ENCODE measurements around the gene CACNA1C. TPM values are rescaled to one million over a fixed set of nuclear protein-coding genes. Genes with fewer than 3 reads are reported as not detected.

Gene CACNA1C
- total and polyA plus RNA-seq, 5 donors from 2014 or later = 0.02 to 0.14 (median 0.10) TPM

DNA sequence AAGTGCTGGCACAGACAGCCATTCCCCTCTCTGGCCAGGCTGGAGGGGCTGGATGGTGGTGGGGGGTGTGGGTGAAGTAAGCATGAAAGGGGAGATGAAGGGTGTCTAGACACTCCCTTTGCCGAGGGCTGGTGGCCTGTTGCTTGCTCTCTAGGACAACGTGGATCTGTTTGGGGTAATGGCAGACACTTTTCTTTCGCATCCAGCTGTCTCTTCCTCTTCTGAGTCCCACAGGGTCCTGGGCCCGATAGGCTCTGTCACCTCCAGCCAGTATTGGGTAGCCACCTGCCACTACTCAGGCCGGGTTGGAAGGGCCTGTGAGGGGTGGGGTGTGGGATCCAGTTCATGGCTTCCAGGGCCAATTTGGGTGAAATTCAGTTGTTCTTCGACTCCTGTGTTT, 218.1 kb downstream of the CACNA1C start:
- H3K27me3 Mint-ChIP-seq = peaks cover 5% of the 10 kb centered on the region

GRCh38 chr12:2271961-2272360, 219.2 kb downstream of the CACNA1C start:
- ATAC-seq (ENCODE audit: low read depth in 2 of 2) = no peak
- Mint-ChIP-seq H3K27ac (no peak overlapping the region), H3K27me3 (peaks cover 9% of the 10 kb centered on the region), H3K4me1 (no peaks in the 10 kb centered on the region), H3K4me3 (no peak overlapping the region), H3K36me3 (no peaks in the 10 kb centered on the region), H3K9me3 (peaks cover 0 to 4% (median 0%) of the 10 kb centered on the region in 7 donors)
- no peak for DNase-seq
- Histone ChIP-seq H3K36me3 (ENCODE audit: control insufficient read depth, insufficient read depth, low read length) (no peaks in the 10 kb centered on the region), H3K4me3 (ENCODE audit: low read depth, low read length) (no peak overlapping the region), H3K27ac (ENCODE audit: insufficient read depth, low read length, poor library complexity, severe bottlenecking) (no peak overlapping the region), H3K9me3 (ENCODE audit: control insufficient read depth in 2 of 2, low read length in 2 of 2) (no peaks in the 10 kb centered on the region), H3K27me3 (ENCODE audit: control insufficient read depth, insufficient read depth, low read length) (no peaks in the 10 kb centered on the region), H3K4me1 (ENCODE audit: control insufficient read depth, insufficient read depth, low read length, poor library complexity, severe bottlenecking) (no peaks in the 10 kb centered on the region)

More for the DNA sequence above, 218.1 kb downstream of the CACNA1C start:
- no peak overlapping the region for H3K4me3 ChIP-seq (ENCODE audit: low read depth, low read length)
- ATAC-seq (ENCODE audit: low read depth in 2 of 2) = no peak
- no peaks in the 10 kb centered on the region for H3K4me1 ChIP-seq (ENCODE audit: control insufficient read depth, insufficient read depth, low read length, poor library complexity, severe bottlenecking)
- Mint-ChIP-seq H3K36me3 (no peaks in the 10 kb centered on the region), H3K4me1 (no peaks in the 10 kb centered on the region), H3K9me3 (peaks cover 0 to 2% (median 0%) of the 10 kb centered on the region in 7 donors), H3K27ac (no peak overlapping the region), H3K4me3 (no peak overlapping the region)
- no peaks in the 10 kb centered on the region for H3K36me3 ChIP-seq (ENCODE audit: control insufficient read depth, insufficient read depth, low read length)
- H3K27me3 ChIP-seq (ENCODE audit: control insufficient read depth, insufficient read depth, low read length) = no peaks in the 10 kb centered on the region
- no peaks in the 10 kb centered on the region for H3K9me3 ChIP-seq (ENCODE audit: control insufficient read depth in 2 of 2, low read length in 2 of 2)
- no peak overlapping the region for H3K27ac ChIP-seq (ENCODE audit: insufficient read depth, low read length, poor library complexity, severe bottlenecking)
- no peak for DNase-seq

- Mint-ChIP-seq H3K4me1 (no peaks in the 10 kb centered on the region), H3K9me3 (peaks cover 0 to 4% (median 0%) of the 10 kb centered on the region in 7 donors), H3K36me3 (no peaks in the 10 kb centered on the region), H3K27me3 (peaks cover 9% of the 10 kb centered on the region), H3K4me3 (no peak overlapping the region), H3K27ac (no peak overlapping the region)
- Histone ChIP-seq H3K27me3 (ENCODE audit: control insufficient read depth, insufficient read depth, low read length) (no peaks in the 10 kb centered on the region), H3K36me3 (ENCODE audit: control insufficient read depth, insufficient read depth, low read length) (no peaks in the 10 kb centered on the region), H3K4me3 (ENCODE audit: low read depth, low read length) (no peak overlapping the region), H3K27ac (ENCODE audit: insufficient read depth, low read length, poor library complexity, severe bottlenecking) (no peak overlapping the region), H3K4me1 (ENCODE audit: control insufficient read depth, insufficient read depth, low read length, poor library complexity, severe bottlenecking) (no peaks in the 10 kb centered on the region), H3K9me3 (ENCODE audit: control insufficient read depth in 2 of 2, low read length in 2 of 2) (no peaks in the 10 kb centered on the region)
- DNase-seq = no peak
- no peak for ATAC-seq (ENCODE audit: low read depth in 2 of 2)
Observed at GRCh38 chr12:2273288-2273687, 220.5 kb downstream of the CACNA1C start.

- H3K27me3 Mint-ChIP-seq = peaks cover 9% of the 10 kb centered on the region
- Histone ChIP-seq H3K4me1 (ENCODE audit: control insufficient read depth, insufficient read depth, low read length, poor library complexity, severe bottlenecking) (no peaks in the 10 kb centered on the region), H3K27ac (ENCODE audit: insufficient read depth, low read length, poor library complexity, severe bottlenecking) (no peak overlapping the region), H3K36me3 (ENCODE audit: control insufficient read depth, insufficient read depth, low read length) (no peaks in the 10 kb centered on the region), H3K4me3 (ENCODE audit: low read depth, low read length) (no peak overlapping the region), H3K27me3 (ENCODE audit: control insufficient read depth, insufficient read depth, low read length) (no peaks in the 10 kb centered on the region), H3K9me3 (ENCODE audit: control insufficient read depth in 2 of 2, low read length in 2 of 2) (no peaks in the 10 kb centered on the region)
- H3K9me3 Mint-ChIP-seq = peaks cover 0 to 4% (median 0%) of the 10 kb centered on the region in 7 donors
- no peak overlapping the region for H3K27ac Mint-ChIP-seq
- no peaks in the 10 kb centered on the region for H3K36me3 Mint-ChIP-seq
- DNase-seq = no peak
- no peaks in the 10 kb centered on the region for H3K4me1 Mint-ChIP-seq
- no peak for ATAC-seq (ENCODE audit: low read depth in 2 of 2)
- no peak overlapping the region for H3K4me3 Mint-ChIP-seq
Observed at GRCh38 chr12:2273751-2274150, 221.0 kb downstream of the CACNA1C start.

DNA sequence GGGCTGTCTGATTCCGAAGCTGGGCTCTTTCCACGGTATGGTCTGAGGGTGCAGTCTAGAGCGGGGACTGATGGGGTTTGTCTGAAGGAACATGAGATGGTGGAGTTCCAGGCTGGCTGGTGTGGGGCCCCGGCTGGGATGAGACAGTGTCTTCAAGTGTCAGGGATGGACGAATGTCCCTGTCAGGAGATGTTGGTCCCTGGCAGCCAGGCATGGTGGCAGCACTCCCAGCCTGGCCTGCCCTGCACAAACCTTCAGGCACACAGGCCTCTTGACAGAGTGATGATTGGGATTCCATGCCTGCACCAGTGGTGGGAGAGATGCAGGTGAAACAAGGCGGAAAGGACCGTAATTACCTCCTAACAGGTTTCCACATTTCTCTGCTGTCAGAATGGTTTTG, 221.9 kb downstream of the CACNA1C start:
- Histone ChIP-seq H3K4me3 (ENCODE audit: low read depth, low read length) (no peak overlapping the region), H3K4me1 (ENCODE audit: control insufficient read depth, insufficient read depth, low read length, poor library complexity, severe bottlenecking) (no peaks in the 10 kb centered on the region), H3K36me3 (ENCODE audit: control insufficient read depth, insufficient read depth, low read length) (no peaks in the 10 kb centered on the region), H3K9me3 (ENCODE audit: control insufficient read depth in 2 of 2, low read length in 2 of 2) (no peaks in the 10 kb centered on the region), H3K27ac (ENCODE audit: insufficient read depth, low read length, poor library complexity, severe bottlenecking) (no peak overlapping the region), H3K27me3 (ENCODE audit: control insufficient read depth, insufficient read depth, low read length) (no peaks in the 10 kb centered on the region)
- Mint-ChIP-seq H3K9me3 (peaks cover 0 to 3% (median under 1%) of the 10 kb centered on the region in 7 donors), H3K4me3 (no peak overlapping the region), H3K4me1 (no peaks in the 10 kb centered on the region), H3K27ac (no peak overlapping the region), H3K36me3 (no peaks in the 10 kb centered on the region), H3K27me3 (peaks cover 9% of the 10 kb centered on the region)
- DNase-seq (no peak), ATAC-seq (ENCODE audit: low read depth in 2 of 2) (no peak)

DNA sequence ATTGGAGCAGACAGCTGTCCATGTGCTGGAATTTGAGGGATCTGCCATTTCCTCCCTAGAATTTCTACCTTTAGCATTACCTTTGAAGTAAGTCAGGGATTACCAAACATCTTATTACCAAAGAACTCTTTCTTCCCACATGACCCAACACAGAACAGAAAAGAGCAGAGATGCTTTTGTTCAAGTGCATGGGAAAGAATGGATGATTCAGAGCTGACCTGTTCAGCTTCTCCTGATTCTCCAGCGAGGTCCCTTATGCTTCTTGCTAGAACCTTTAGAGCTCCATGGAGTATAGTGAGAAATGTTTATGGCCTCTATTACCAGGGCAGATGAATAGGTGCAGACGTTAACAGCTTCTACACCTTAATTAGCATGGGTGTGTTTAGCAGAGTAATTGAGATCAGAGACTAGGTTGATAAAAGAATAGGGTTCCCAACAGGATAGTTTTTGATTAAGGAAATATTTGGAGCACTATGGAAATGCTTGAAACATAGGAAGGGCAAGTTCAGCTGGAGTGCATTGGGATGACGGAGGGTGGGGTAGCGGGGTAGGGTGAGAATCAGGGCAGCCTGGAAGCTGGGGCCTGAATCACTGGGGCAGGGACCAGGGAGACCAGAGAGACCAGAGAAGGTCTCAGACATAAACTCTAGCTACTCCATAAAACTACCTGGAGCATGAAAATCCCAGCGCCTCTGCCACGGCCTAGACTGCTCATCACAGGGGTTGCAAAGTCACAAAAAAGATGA, 223.7 kb downstream of the CACNA1C start:
- no peak overlapping the region for H3K4me3 ChIP-seq (ENCODE audit: low read depth, low read length)
- no peaks in the 10 kb centered on the region for H3K27me3 ChIP-seq (ENCODE audit: control insufficient read depth, insufficient read depth, low read length)
- H3K9me3 Mint-ChIP-seq = peaks cover 0 to 5% (median 1%) of the 10 kb centered on the region in 7 donors
- ATAC-seq (ENCODE audit: low read depth in 2 of 2) (no peak), DNase-seq (no peak)
- H3K4me1 Mint-ChIP-seq = no peaks in the 10 kb centered on the region
- H3K27me3 Mint-ChIP-seq = peaks cover 9% of the 10 kb centered on the region
- H3K4me1 ChIP-seq (ENCODE audit: control insufficient read depth, insufficient read depth, low read length, poor library complexity, severe bottlenecking) = no peaks in the 10 kb centered on the region
- H3K9me3 ChIP-seq (ENCODE audit: control insufficient read depth in 2 of 2, low read length in 2 of 2) = no peaks in the 10 kb centered on the region
- no peak overlapping the region for H3K4me3 Mint-ChIP-seq
- no peaks in the 10 kb centered on the region for H3K36me3 ChIP-seq (ENCODE audit: control insufficient read depth, insufficient read depth, low read length)
- H3K27ac Mint-ChIP-seq = no peak overlapping the region
- no peaks in the 10 kb centered on the region for H3K36me3 Mint-ChIP-seq
- H3K27ac ChIP-seq (ENCODE audit: insufficient read depth, low read length, poor library complexity, severe bottlenecking) = no peak overlapping the region

DNA sequence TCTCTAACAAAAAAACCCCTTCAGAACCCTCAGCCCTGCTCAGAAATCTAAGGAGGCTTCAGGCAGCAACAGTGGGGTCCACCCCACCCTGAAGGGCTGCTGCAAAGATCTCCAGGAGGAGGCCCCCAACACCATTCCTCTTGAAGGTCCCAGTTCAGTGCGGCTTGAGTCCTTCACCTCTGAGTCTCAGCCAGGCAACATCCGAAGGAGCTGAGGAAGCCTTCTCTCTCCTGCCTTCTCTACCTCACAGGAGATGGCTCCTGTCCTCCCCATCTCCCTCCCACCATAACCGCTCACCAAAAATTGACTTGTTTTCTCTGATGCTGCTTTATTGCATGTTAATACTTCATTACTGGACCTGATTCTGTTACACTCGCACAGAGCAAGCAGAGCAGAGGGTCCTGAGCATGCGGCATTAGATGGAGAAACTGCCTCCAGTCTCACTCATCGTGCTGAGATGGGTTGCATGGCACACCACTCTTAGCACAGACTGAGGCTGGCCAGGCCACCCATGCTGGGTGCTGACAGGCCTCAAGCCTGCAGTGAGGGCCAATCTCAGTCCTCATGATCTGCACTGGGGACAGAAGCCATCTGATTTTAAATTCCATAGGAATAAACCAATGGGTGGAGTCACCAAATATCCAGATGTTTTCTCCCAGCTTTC, 224.8 kb downstream of the CACNA1C start:
- Histone ChIP-seq H3K27ac (ENCODE audit: insufficient read depth, low read length, poor library complexity, severe bottlenecking) (no peak overlapping the region), H3K9me3 (ENCODE audit: control insufficient read depth in 2 of 2, low read length in 2 of 2) (no peaks in the 10 kb centered on the region), H3K4me1 (ENCODE audit: control insufficient read depth, insufficient read depth, low read length, poor library complexity, severe bottlenecking) (no peaks in the 10 kb centered on the region), H3K27me3 (ENCODE audit: control insufficient read depth, insufficient read depth, low read length) (no peaks in the 10 kb centered on the region), H3K4me3 (ENCODE audit: low read depth, low read length) (no peak overlapping the region), H3K36me3 (ENCODE audit: control insufficient read depth, insufficient read depth, low read length) (no peaks in the 10 kb centered on the region)
- DNase-seq (no peak), ATAC-seq (ENCODE audit: low read depth in 2 of 2) (no peak)
- Mint-ChIP-seq H3K27me3 (peaks cover 14% of the 10 kb centered on the region), H3K36me3 (no peaks in the 10 kb centered on the region), H3K4me3 (no peak overlapping the region), H3K9me3 (peaks cover 0 to 5% (median 1%) of the 10 kb centered on the region in 7 donors), H3K4me1 (no peaks in the 10 kb centered on the region), H3K27ac (no peak overlapping the region)

GRCh38 chr12:2281446-2281845, 228.7 kb downstream of the CACNA1C start:
- no peak overlapping the region for H3K4me3 Mint-ChIP-seq
- Histone ChIP-seq H3K36me3 (ENCODE audit: control insufficient read depth, insufficient read depth, low read length) (no peaks in the 10 kb centered on the region), H3K9me3 (ENCODE audit: control insufficient read depth in 2 of 2, low read length in 2 of 2) (no peaks in the 10 kb centered on the region), H3K4me3 (ENCODE audit: low read depth, low read length) (no peak overlapping the region), H3K27ac (ENCODE audit: insufficient read depth, low read length, poor library complexity, severe bottlenecking) (no peak overlapping the region), H3K27me3 (ENCODE audit: control insufficient read depth, insufficient read depth, low read length) (no peaks in the 10 kb centered on the region), H3K4me1 (ENCODE audit: control insufficient read depth, insufficient read depth, low read length, poor library complexity, severe bottlenecking) (no peaks in the 10 kb centered on the region)
- peaks cover 0 to 5% (median under 1%) of the 10 kb centered on the region in 7 donors for H3K9me3 Mint-ChIP-seq
- no peak for DNase-seq
- H3K4me1 Mint-ChIP-seq = no peaks in the 10 kb centered on the region
- H3K27ac Mint-ChIP-seq = no peak overlapping the region
- no peak for ATAC-seq (ENCODE audit: low read depth in 2 of 2)
- no peaks in the 10 kb centered on the region for H3K36me3 Mint-ChIP-seq
- peaks cover 21% of the 10 kb centered on the region for H3K27me3 Mint-ChIP-seq
